Right lobe of liver (tissue), 4 donors: ENCODE data around the gene CLCA4.

Source experiments
- CTCF ChIP-seq, 4 donors: fragments of 200-600 bp in 3 of 4; fragments of 450-650 bp in 1 of 4; IDR thresholded peaks; one replicate each; pipeline versions ENCODE4 v1.5.1 to v1.8.0; 2016 to 2022; ENCODE audit warnings: antibody characterized with exemption in 4 of 4, mild to moderate bottlenecking in 2 of 4
- POLR2A ChIP-seq: fragments of 450-650 bp; IDR thresholded peaks from one replicate; pipeline ENCODE4 v1.6.1; 2017; ENCODE audit warnings: antibody characterized with exemption, mild to moderate bottlenecking
- donor health status: DM: no; HTN: no; CAD: no.
- donor health status: DM: no; HTN: no; CAD: no.
- donor health status: DM: no; HTN: yes; CAD: no.

GRCh38 chr1:86581231-86581630 lies 34.4 kb downstream of the CLCA4 start:
- no peak for TF ChIP-seq POLR2A
- TF ChIP-seq CTCF (IDR thresholded peaks at IDR 0.05), result no peak
